SH-SY5Y (cell line): ENCODE data around the gene DDX4.

Experiments used
- GATA2 ChIP-seq: IDR thresholded peaks from 2 replicates; pipeline ENCODE4 v1.6.1; 2011; ENCODE audit warnings: mild to moderate bottlenecking, low read depth, low read length
- GATA3 ChIP-seq: IDR thresholded peaks from 2 replicates; pipeline ENCODE4 v1.6.1; 2011; ENCODE audit warnings: low read depth, mild to moderate bottlenecking, low read length, moderate library complexity

Gene DDX4

DNA sequence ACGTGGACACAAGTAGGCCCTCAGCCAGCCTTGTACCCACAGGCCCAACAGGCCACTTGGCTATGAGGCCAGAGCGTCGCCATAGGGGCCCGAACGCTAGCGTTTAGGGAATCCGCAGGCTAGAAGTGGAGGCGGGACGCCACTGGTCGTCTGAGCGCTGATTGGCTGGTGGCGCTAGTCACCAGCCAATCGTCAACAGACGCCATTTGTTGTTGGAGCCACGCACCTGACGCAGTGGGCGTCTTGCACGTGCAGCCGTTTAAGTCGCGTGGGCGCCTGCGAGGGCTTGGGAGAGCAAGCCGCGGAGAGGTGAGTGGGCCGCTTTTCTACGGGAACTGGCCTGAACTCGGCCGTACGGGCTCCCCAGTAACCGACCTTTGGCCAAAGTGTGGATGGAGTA, at the start of gene DDX4:
TSS of gene DDX4 (plus strand) at position 269 of the 400 bp plus-strand sequence. CDS start 903 bp downstream, outside the sequence.
- no peak for TF ChIP-seq GATA3
- no peak for TF ChIP-seq GATA2

GRCh38 chr5:55691265-55692105, 46.4 kb upstream of the DDX4 start:
- no peak for TF ChIP-seq GATA2
- no peak for TF ChIP-seq GATA3

DNA sequence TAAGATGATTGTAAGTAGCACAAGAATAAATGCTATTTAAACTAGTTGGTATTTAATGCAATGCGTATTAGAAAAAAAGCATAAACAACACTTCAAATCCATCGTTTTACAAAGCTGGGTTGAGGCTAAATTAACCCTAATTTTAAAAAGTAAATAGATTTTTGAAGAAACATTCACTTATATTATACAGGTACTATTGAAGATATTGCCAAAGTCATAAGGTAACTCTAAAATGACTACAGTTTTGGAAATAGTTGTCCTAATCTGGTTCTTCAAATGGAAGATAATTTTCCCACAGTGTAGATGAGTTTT, 45.8 kb upstream of the DDX4 start:
- no peak for TF ChIP-seq GATA2
- no peak for TF ChIP-seq GATA3

GRCh38 chr5:55692509-55692908, 45.4 kb upstream of the DDX4 start:
- TF ChIP-seq GATA2 (no peak), GATA3 (no peak)

- no peak for TF ChIP-seq GATA3
- no peak for TF ChIP-seq GATA2
Measured at GRCh38 chr5:55694152-55694830, 43.6 kb upstream of the DDX4 start.

- TF ChIP-seq GATA2 (no peak), GATA3 (no peak)
Measured at GRCh38 chr5:55699041-55699688, 38.7 kb upstream of the DDX4 start.

- TF ChIP-seq GATA2 (no peak), GATA3 (no peak)
Measured at GRCh38 chr5:55700745-55701144, 37.1 kb upstream of the DDX4 start.

GRCh38 chr5:55701462-55702103, 36.3 kb upstream of the DDX4 start:
- TF ChIP-seq GATA3: no peak
- no peak for TF ChIP-seq GATA2

DNA sequence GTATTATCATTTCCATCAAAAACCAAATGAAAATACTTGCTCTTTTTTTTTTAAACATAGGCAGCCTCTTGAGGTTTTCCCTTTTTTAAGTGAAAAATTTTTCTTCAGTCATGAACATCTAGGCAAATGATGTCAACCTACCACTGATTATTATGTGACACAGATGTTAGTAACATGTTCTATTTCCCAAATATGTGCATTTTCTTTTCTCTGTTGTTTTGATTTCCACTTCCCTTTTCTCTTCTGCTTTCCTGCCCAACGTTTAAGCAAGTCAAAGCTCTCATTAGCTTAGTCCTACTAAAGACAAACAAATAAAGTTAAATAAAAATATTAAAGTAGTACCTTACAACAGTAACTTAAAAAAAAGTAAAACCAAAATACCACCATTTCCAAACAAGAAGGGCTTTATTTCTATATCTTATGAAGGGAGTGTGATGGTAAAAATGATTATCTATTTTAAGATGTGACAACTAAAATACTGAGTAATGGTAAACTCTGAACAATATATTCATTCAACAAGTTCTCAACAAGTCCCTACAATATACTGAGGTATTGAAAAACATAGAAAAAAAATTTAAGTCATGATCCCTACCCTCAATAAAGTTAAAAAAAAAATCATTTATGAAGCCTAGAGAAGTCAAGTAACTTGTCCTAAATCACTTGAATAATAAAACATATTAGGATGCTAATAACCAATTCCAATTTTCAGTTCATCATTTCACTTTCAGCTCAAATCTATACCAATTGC, 35.1 kb upstream of the DDX4 start:
- TF ChIP-seq GATA2 (no peak), GATA3 (no peak)

GRCh38 chr5:55706230-55706629, 31.6 kb upstream of the DDX4 start:
- TF ChIP-seq GATA3 (no peak), GATA2 (no peak)

GRCh38 chr5:55708732-55709131, 29.1 kb upstream of the DDX4 start:
- TF ChIP-seq GATA2 (no peak), GATA3 (no peak)

DNA sequence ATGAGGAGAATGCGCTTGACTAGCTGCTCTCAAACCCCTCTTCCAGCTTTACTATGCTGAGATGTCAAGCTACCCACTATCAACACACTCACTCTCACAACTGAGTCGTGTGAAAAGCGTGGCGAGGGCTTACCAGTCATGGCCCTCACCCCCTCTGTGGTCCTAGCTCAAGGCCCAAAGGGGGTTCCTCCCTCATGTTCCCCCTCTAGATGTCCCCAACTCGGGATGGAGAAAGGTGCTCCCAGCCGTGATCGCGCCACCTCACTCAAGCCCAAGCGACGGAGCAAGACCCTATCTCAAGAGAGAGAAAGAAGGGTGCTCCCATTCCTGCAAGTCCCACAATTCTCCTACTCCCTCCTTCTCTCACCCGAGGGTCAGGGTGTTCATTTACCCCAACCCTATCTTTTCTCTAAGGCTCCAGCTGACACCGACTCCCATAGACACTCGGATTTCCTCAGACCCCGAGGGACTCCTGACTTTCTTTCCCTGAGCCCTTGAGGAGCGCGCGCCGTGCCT, 26.3 kb upstream of the DDX4 start:
- TF ChIP-seq GATA2: no peak
- no peak for TF ChIP-seq GATA3

DNA sequence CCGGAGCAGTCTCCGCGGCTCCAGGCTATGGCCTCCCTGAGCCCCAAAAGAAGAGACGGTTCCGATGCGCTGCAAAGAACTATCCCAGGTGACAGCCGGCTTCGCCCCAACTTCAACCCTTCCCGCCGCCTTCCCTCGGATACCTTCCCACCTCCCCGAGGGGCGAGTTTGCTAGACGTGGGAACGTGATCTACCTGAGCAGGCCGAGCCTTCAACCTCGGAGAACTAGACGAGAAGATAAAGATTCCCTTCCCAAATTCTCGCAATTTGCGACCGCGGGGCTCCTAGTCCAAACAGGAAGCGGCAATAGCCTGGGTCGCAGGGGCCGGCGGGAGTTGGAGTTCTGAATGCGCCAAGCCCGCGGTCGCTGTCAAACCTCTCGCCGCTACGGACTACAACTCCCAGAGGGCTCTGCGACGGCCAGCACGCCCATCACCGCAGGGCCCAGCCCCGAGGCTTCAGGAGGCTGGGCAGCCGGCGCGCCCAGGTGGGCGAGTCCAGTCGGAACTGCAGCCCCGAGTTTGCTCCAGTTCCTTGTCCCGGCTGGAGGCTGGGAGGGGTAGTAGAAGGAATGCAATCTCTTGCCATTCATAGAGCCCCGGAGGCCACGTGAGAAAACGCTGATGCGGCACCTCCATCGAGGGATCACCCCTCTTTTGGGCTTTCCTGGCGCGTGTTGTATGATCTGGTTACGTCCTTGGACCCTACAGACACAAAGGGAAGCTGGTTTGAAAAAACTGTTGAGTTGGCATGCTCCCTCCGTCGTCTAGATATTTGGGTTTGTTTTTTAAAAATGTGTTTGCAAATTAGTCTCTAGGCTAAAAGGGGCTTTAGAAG, 25.6 kb upstream of the DDX4 start, which contains the start of gene SLC38A9:
TSS of gene SLC38A9 (minus strand) at position 302 of the 837 bp plus-strand sequence. CDS start 14,366 bp downstream, outside the sequence.
- TF ChIP-seq GATA3 (no peak), GATA2 (0 out of 2 replicates have a peak, but pooled peaks have one; percentile 23)
